Tibial artery (tissue), 4 donors: ENCODE data around the gene PIAS4.

Experiments
- DNase-seq, 2 donors: peaks; one replicate each; pipeline ENCODE4 v3.0.0-alpha.2; 2019
- H3K27ac ChIP-seq, 2 donors: fragments of 200-600 bp; sonication (generic) in 1 of 2; 1 replicate in 1 of 2; 2 replicates in 1 of 2; pipeline ENCODE4 v1.5.1; 2018 to 2019; ENCODE audit warnings: mild to moderate bottlenecking in 1 of 2
- H3K27me3 ChIP-seq, 2 donors: fragments of 200-600 bp; sonication (generic) in 1 of 2; one replicate each; pipeline versions ENCODE4 v1.5.1 to v1.6.0; 2016 to 2019
- H3K36me3 ChIP-seq, 3 donors: fragments of 200-600 bp; sonication (generic) in 2 of 3; one replicate each; pipeline ENCODE4 v1.5.1; 2016 to 2019; ENCODE audit warnings: mild to moderate bottlenecking in 2 of 3
- H3K4me1 ChIP-seq, 4 donors: fragments of 200-600 bp; sonication (generic) in 2 of 4; 1 replicate in 3 of 4; 2 replicates in 1 of 4; pipeline ENCODE4 v1.5.1; 2016 to 2019
- H3K4me3 ChIP-seq, 2 donors: fragments of 200-600 bp; sonication (generic) in 1 of 2; 1 replicate in 1 of 2; 2 replicates in 1 of 2; pipeline ENCODE4 v1.5.1; 2018 to 2019; ENCODE audit warnings: mild to moderate bottlenecking in 2 of 2
- H3K9me3 ChIP-seq, 3 donors: fragments of 200-600 bp; sonication (generic) in 1 of 3; one replicate each; pipeline ENCODE4 v1.5.1; 2016 to 2019
- intact Hi-C: fragments of 100-400 bp; cut with DNase I; formaldehyde crosslinking; loops from one replicate; pipeline ENCODE4 v1.15.0; 2023; ENCODE audit warnings: low total_unique reads
- TF ChIP-seq, protein P1 (sequence below), 2 experiments: fragments of 200-600 bp in 1 of 2; fragments of 450-650 bp in 1 of 2; IDR thresholded peaks; one replicate each; pipeline ENCODE4 v1.5.1; 2017 to 2019; ENCODE audit warnings: antibody characterized with exemption in 2 of 2, mild to moderate bottlenecking in 1 of 2, moderate library complexity in 1 of 2

Gene PIAS4

GRCh38 chr19:4062419-4063368 is 55.2 kb downstream of the PIAS4 start:
- Histone ChIP-seq H3K4me3 (peak overlapping the region; percentile 94 to 98), H3K36me3 (peaks cover 0 to 10% (median 0%) of the 10 kb centered on the region in 3 donors), H3K27ac (peak overlapping the region; percentile 99), H3K27me3 (no peaks in the 10 kb centered on the region), H3K9me3 (no peaks in the 10 kb centered on the region), H3K4me1 (peaks cover 10 to 70% (median 65%) of the 10 kb centered on the region in 4 donors)
- TF ChIP-seq, protein P1, sequence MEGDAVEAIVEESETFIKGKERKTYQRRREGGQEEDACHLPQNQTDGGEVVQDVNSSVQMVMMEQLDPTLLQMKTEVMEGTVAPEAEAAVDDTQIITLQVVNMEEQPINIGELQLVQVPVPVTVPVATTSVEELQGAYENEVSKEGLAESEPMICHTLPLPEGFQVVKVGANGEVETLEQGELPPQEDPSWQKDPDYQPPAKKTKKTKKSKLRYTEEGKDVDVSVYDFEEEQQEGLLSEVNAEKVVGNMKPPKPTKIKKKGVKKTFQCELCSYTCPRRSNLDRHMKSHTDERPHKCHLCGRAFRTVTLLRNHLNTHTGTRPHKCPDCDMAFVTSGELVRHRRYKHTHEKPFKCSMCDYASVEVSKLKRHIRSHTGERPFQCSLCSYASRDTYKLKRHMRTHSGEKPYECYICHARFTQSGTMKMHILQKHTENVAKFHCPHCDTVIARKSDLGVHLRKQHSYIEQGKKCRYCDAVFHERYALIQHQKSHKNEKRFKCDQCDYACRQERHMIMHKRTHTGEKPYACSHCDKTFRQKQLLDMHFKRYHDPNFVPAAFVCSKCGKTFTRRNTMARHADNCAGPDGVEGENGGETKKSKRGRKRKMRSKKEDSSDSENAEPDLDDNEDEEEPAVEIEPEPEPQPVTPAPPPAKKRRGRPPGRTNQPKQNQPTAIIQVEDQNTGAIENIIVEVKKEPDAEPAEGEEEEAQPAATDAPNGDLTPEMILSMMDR (IDR thresholded peaks at IDR 0.05) = no peak
- intact Hi-C loops = no loop called here
- no peak for DNase-seq

- TF ChIP-seq, protein P1 (IDR thresholded peaks at IDR 0.05) = no peak
- Histone ChIP-seq H3K36me3 (peaks cover 0 to 10% (median 0%) of the 10 kb centered on the region in 3 donors), H3K9me3 (no peaks in the 10 kb centered on the region), H3K4me1 (peaks cover 10 to 69% (median 64%) of the 10 kb centered on the region in 4 donors), H3K4me3 (peak overlapping the region; percentile 94 to 98), H3K27me3 (no peaks in the 10 kb centered on the region), H3K27ac (peak overlapping the region; percentile 99)
- intact Hi-C loops = no loop called here
- no peak for DNase-seq
Observed at GRCh38 chr19:4063369-4064148, 56.0 kb downstream of the PIAS4 start.

DNA sequence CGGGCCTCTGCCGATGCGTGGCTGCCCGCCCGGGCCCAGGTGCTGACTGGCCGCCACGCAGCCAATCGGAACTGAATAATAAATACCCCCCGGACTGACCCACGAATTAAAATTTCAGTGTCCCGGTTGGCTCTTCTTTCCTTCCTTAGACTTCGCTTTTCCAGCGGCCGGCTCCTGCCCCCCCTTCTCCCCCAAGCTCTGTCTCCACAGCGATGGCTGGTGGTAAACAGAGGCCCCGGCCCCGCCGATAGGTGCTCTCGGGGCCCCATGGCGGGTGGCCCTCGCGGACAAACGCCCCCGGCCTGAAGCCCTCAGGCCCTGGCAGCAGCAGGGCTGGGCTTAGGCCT is 56.6 kb downstream of the PIAS4 start:
- Histone ChIP-seq H3K4me3 (peak overlapping the region; percentile 94 to 98), H3K27ac (peak overlapping the region; percentile 99), H3K9me3 (no peaks in the 10 kb centered on the region), H3K27me3 (no peaks in the 10 kb centered on the region), H3K4me1 (peaks cover 10 to 65% (median 58%) of the 10 kb centered on the region in 4 donors), H3K36me3 (peaks cover 0 to 10% (median 0%) of the 10 kb centered on the region in 3 donors)
- TF ChIP-seq, protein P1 (IDR thresholded peaks at IDR 0.05) = no peak
- intact Hi-C loops = no loop called here
- DNase-seq = no peak

GRCh38 chr19:4064496-4065260 is 57.1 kb downstream of the PIAS4 start:
- Histone ChIP-seq H3K27me3 (no peaks in the 10 kb centered on the region), H3K4me3 (peak overlapping the region; percentile 94 to 98), H3K9me3 (no peaks in the 10 kb centered on the region), H3K36me3 (peaks cover 0 to 10% (median 0%) of the 10 kb centered on the region in 3 donors), H3K27ac (peak overlapping the region; percentile 99), H3K4me1 (peaks cover 10 to 60% (median 53%) of the 10 kb centered on the region in 4 donors)
- TF ChIP-seq, protein P1 (IDR thresholded peaks at IDR 0.05) = no peak
- intact Hi-C loops = no loop called here
- peak in 1 of 2 donors; percentile 70 for DNase-seq
